ENCODE measurements around the gene DUSP15.
"Not testable (repeated sequence)": the region's sequence is repeated elsewhere in the genome, so short reads cannot be mapped to it uniquely, and the experiment has no call there.

The DUSP15 gene

DNA sequence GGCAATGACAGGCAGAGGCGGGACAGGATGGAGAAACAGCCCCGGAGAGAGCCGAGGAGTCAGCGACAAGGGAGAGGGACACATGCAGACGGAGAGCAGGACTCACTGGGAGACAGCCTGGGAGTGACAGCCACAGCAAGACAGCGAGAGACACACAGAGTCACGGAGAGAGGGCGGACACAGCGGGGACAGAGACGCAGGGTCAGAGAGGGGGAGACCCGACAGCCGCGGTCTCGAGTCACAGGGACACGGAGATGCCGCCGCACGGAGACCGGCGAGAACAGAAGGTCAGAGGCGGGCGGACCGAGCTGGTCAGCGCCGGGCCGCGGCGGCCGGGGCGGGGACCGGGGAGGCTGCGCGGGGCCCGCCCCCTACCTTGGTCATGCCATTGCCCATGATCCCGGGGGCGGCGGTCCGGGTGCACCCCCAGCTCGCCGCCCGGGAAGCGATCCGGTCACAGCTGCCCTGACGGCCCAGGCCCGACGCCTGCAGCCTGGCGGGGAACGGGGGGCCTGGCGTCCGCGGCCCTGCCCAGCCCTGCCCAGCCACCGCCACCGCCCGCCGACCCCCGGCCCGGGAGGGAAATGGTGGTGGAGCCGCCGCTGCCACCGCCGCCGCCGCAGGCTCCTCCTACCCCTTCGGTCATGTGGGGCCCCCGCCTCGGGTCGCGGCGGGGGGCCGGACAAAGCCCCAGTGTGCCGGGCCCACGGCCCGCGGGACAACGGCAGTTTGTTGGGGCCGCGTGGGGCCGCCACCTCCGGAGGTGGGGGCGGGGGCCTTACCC, at the start of gene DUSP15, which contains the start of gene TTLL9:
DUSP15 (minus strand) TSS at position 586 of the 784 bp plus-strand sequence; CDS start at position 396, 190 bp downstream.
TTLL9 (plus strand) TSS at position 693 of the 784 bp plus-strand sequence. CDS start 493 bp downstream, outside the sequence.
- H3K4me3 ChIP-seq (ENCODE audit: low read depth, low read length) = peak within 1 kb of the TSS; percentile 25
- TF ChIP-seq, protein P1, sequence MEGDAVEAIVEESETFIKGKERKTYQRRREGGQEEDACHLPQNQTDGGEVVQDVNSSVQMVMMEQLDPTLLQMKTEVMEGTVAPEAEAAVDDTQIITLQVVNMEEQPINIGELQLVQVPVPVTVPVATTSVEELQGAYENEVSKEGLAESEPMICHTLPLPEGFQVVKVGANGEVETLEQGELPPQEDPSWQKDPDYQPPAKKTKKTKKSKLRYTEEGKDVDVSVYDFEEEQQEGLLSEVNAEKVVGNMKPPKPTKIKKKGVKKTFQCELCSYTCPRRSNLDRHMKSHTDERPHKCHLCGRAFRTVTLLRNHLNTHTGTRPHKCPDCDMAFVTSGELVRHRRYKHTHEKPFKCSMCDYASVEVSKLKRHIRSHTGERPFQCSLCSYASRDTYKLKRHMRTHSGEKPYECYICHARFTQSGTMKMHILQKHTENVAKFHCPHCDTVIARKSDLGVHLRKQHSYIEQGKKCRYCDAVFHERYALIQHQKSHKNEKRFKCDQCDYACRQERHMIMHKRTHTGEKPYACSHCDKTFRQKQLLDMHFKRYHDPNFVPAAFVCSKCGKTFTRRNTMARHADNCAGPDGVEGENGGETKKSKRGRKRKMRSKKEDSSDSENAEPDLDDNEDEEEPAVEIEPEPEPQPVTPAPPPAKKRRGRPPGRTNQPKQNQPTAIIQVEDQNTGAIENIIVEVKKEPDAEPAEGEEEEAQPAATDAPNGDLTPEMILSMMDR (IDR thresholded peaks at IDR 0.05; ENCODE audit: low read depth, low read length, missing control alignments) = no peak
- DNase-seq (ENCODE audit: low read depth) = no peak

GRCh38 chr20:31919410-31920155, 49.3 kb upstream of the DUSP15 start:
- TF ChIP-seq, protein P1 (IDR thresholded peaks at IDR 0.05; ENCODE audit: low read depth, low read length, missing control alignments) = no peak
- no peak for DNase-seq (ENCODE audit: low read depth)
- no peak overlapping the region for H3K4me3 ChIP-seq (ENCODE audit: low read depth, low read length)

DNA sequence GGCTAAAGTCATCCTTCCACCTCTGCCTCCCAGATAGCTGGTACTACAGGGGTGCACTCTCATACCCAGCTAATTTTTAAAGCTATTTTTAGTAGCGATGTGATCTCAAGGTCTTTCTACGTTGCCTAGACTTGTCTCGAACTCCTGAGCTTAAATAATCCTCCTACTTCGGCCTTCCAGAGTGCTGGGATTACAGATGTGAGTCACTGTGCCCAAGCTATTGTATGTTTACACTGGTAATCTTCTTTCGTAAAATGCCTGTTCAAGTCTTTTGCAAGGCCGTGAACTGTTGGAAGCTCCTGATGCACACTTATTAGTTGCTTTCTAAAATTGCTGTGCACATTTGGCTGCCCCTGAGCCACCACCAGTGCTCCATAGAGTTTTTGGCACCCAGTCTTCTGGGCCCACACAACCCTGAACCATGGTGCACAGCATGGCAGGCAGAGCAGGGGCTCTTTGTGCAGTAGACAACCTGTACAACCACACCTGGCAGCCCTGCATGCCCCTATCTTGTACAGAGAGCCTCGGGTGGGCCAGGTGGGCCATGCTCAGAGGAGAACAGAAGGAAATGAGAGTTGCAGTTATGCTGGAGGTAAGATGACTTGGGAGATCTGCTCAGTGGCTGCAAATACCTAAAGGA, 48.3 kb upstream of the DUSP15 start:
- TF ChIP-seq, protein P1 (IDR thresholded peaks at IDR 0.05; ENCODE audit: low read depth, low read length, missing control alignments) = no peak
- H3K4me3 ChIP-seq (ENCODE audit: low read depth, low read length) = no peak overlapping the region
- DNase-seq (ENCODE audit: low read depth) = no peak

DNA sequence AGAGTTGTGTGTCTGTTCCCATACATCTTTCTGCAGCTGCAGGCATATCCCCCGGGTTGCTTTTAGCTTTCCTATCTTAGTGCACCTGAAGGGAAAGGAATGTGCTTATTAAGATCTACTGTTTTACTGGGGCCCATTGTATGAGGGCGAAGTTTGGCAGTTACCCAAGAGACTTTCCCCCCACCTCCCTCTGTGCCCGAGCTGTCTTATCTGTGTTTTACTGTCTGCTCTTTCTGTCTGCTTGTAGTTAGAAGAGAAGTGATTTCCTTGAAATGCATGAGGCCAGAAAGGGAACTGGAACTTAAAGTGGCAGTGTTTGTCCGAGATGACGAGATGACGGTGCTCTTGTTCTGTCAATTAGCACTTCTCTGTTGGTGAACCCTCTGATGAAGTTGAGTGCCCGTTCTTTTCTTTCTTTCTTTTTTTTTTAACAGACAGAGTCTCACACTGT, 47.7 kb upstream of the DUSP15 start:
- not testable (repeated sequence) for DNase-seq (ENCODE audit: low read depth); H3K4me3 ChIP-seq (ENCODE audit: low read depth, low read length)

DNA sequence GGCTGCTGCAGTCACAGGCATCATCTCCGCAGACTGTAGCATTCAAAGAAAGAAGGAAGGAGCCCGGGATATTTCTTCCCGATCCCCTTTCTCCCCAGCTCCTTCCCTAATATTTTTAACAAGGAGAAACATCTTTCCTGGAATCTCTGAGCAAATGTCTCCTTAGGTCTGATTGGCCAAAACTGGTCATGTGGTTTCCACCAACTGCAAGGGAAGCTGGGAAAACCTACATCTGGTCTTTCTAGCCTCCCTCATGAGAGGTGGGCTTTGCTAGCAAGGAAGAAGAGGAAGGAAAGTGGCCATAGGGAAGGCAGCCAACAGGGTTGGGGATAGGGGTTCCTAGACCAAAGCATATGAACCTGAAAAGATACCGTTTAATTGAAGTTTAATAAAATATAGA, 46.4 kb upstream of the DUSP15 start:
- TF ChIP-seq, protein P1 (IDR thresholded peaks at IDR 0.05; ENCODE audit: low read depth, low read length, missing control alignments) = no peak

GRCh38 chr20:31915491-31916280, 45.4 kb upstream of the DUSP15 start:
- TF ChIP-seq, protein P1 (IDR thresholded peaks at IDR 0.05; ENCODE audit: low read depth, low read length, missing control alignments) = no peak
- no peak overlapping the region for H3K4me3 ChIP-seq (ENCODE audit: low read depth, low read length)
- no peak for DNase-seq (ENCODE audit: low read depth)

More for the DNA sequence above, 46.4 kb upstream of the DUSP15 start:
- no peak for DNase-seq (ENCODE audit: low read depth)
- H3K4me3 ChIP-seq (ENCODE audit: low read depth, low read length) = no peak overlapping the region
